AG04450 (cell line): ENCODE measurements around the gene ATP2B2. TPM values are rescaled to one million over a fixed set of nuclear protein-coding genes. Genes with fewer than 3 reads are reported as not detected.

Source experiments
- CTCF ChIA-PET: fragments of 300-600, 350-600 bp; formaldehyde crosslinking; extraction: SDS; loops from one replicate; lab custom pipeline; 2022; ENCODE audit warnings: antibody characterized with exemption, inconsistent platforms; lab: Charles Lee
- POLR2A ChIA-PET: fragments of 350-600 bp; formaldehyde crosslinking; extraction: SDS; loops from one replicate; lab custom pipeline; 2021; ENCODE audit warnings: antibody characterized with exemption, inconsistent platforms; lab: Yijun Ruan, JAX
- DNase-seq: peaks from one replicate; pipeline ENCODE4 v3.0.0-alpha.2; 2011; ENCODE audit warnings: low read depth, low spot score
- H3K27ac ChIP-seq: one replicate; pipeline ENCODE4 v1.5.1; 2012; ENCODE audit warnings: low read depth, low read length, control low read depth
- H3K27me3 ChIP-seq: one replicate; pipeline ENCODE4 v1.6.0; 2012; ENCODE audit warnings: low read length; ENCODE audit not compliant: control insufficient read depth, insufficient read depth
- H3K4me3 ChIP-seq: 2 replicates; pipeline ENCODE4 v1.5.1; 2011; ENCODE audit warnings: mild to moderate bottlenecking, low read depth, low read length, control low read depth
- H3K9me3 ChIP-seq: 2 replicates; pipeline ENCODE4 v1.5.1; 2012; ENCODE audit warnings: low read length; ENCODE audit not compliant: control insufficient read depth, insufficient read depth
- CTCF ChIP-seq: IDR thresholded peaks from 2 replicates; pipeline ENCODE4 v1.5.1; 2011; ENCODE audit warnings: low read depth, low read length, control low read depth, inconsistent platforms
- polyA plus RNA-seq: library from polyadenylated mRNA; depleted of rRNA; stranded (reverse); fragments of >200 nt; gene quantifications from 2 replicates; pipeline ENCODE4 v1.2.3, GENCODE V29; 2011

ATP2B2 gene
- polyA plus RNA-seq, 1 experiment: 0.01 TPM

DNA sequence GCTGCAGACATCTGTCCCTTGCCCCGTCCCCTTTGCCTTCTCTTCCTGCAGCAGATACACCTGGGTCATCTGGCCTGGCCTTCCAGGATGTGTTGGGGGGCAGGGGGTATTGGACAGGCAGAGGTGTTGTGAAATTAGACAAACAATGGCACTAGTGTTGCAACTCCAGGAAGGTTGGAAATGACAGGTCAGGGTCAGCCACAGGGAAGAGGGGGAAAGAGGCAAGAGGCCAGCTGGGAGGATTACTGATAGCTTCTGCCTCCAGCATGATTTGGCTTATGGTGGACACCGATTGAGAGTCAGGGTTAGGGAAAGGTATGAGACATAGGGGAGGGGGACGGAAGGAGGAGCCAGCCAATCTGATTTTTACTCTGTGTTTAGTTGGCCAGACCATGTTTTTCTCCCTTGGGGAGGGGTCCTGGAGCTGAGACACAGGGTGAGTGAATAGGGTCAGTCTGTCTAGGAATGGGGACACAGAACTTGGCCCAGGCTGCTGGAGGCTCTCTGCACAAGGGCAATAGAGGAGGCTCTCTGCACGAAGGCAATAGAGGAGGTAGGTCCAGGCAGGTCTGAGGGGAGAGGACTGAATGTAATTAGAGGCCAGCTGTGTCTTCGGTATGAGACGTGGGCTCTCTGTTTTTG, 3.4 kb upstream of the ATP2B2 start:
- no peak for DNase-seq
- ChIA-PET POLR2A (no interaction called here), CTCF (no interaction called here)
- H3K27ac ChIP-seq: no peak overlapping the region
- H3K27me3 ChIP-seq: peaks cover 53% of the 10 kb centered on the region
- no peaks in the 10 kb centered on the region; the same call in 1 of the 2 replicates for H3K9me3 ChIP-seq
- no peak for TF ChIP-seq CTCF
- H3K4me3 ChIP-seq: no peak overlapping the region

DNA sequence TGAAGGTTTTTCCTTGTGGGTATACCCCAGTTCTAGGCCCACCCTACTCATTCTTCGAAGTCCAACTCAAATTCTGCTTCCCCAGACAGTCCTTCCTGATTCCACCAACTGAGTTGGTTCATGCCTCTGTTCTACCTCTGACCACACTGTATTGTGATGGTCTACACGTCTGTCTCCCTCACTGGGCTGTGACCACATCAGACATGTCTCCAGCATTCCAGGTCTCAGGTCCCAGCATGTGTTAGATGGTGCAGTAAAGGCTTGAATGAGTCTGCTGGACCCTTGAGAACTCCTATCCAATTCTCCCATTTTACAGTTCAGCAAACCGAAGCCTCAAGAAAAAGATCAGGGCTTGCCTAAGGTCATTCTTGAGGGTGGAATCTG, 2.8 kb upstream of the ATP2B2 start:
- CTCF ChIA-PET: no interaction called here
- Histone ChIP-seq H3K4me3 (no peak overlapping the region), H3K9me3 (no peaks in the 10 kb centered on the region; the same call in 1 of the 2 replicates), H3K27ac (no peak overlapping the region), H3K27me3 (peaks cover 52% of the 10 kb centered on the region)
- POLR2A ChIA-PET: no interaction called here
- TF ChIP-seq CTCF: no peak
- DNase-seq: no peak

DNA sequence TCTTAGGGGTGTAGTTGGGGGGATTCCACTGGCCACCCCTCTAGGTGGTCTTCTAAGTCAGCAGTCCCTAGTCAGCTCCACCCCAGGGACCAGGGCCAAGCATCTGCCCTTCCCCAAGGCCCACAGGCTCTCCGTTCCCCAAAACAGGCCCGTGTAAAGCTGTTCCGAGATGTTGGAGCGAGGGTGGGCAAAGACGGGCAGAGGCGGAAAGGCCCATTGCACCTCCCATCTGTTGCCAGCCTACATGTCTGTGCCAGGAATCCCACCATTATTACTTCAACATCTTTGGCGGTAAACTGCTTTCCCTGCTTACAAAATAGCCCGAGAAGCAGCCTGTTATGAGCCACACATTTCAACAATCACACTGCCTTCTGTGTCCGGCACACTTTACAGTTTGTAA, 1.9 kb upstream of the ATP2B2 start:
- CTCF ChIA-PET: no interaction called here

GRCh38 chr3:10506696-10507095, 1.3 kb upstream of the ATP2B2 start:
- no peak overlapping the region for H3K4me3 ChIP-seq
- H3K27ac ChIP-seq: no peak overlapping the region
- ChIA-PET POLR2A (no interaction called here), CTCF (no interaction called here)
- no peak for TF ChIP-seq CTCF
- DNase-seq: no peak
- H3K9me3 ChIP-seq: no peaks in the 10 kb centered on the region; the same call in 1 of the 2 replicates
- peaks cover 65% of the 10 kb centered on the region for H3K27me3 ChIP-seq

More for the DNA sequence above, 1.9 kb upstream of the ATP2B2 start:
- no peak for TF ChIP-seq CTCF
- H3K27me3 ChIP-seq: peaks cover 59% of the 10 kb centered on the region
- no peak overlapping the region for H3K27ac ChIP-seq
- POLR2A ChIA-PET: no interaction called here
- no peak overlapping the region for H3K4me3 ChIP-seq
- no peaks in the 10 kb centered on the region; the same call in 1 of the 2 replicates for H3K9me3 ChIP-seq
- no peak for DNase-seq

GRCh38 chr3:10505791-10506585, 602 bp upstream of the ATP2B2 start:
- ChIA-PET CTCF (no interaction called here), POLR2A (no interaction called here)
- Histone ChIP-seq H3K27ac (no peak overlapping the region), H3K4me3 (no peak overlapping the region), H3K9me3 (no peaks in the 10 kb centered on the region; the same call in 1 of the 2 replicates), H3K27me3 (peaks cover 64% of the 10 kb centered on the region)
- no peak for TF ChIP-seq CTCF
- no peak for DNase-seq
